HCT116 (cell line): ENCODE results near the gene SYNE3. TPM values are rescaled to one million over a fixed set of nuclear protein-coding genes. Genes with fewer than 3 reads are reported as not detected.

Source experiments
- ATAC-seq: fragments of 200-7000 bp; cut with Tn5 transposase; 2 replicates; pipeline ENCODE4 v1.9.1; 2020; ENCODE audit warnings: mild to moderate bottlenecking, moderate library complexity
- BruUV-seq: library from RNA; stranded (reverse); fragments of 400-500 nt; replicated peaks from 2 replicates; lab custom pipeline; 2021; lab: Mats Ljungman, UMichigan
- CTCF ChIA-PET: fragments of 300-600 bp; sonication (Branson Sonifier 250); formaldehyde crosslinking; loops from one replicate; lab custom pipeline; 2021; ENCODE audit warnings: antibody characterized with exemption; lab: Charles Lee
- POLR2A ChIA-PET: fragments of 300-600, 350-600 bp; sonication (Branson Sonifier 250); formaldehyde crosslinking; loops from one replicate; lab custom pipeline; 2021; ENCODE audit warnings: antibody characterized with exemption; lab: Charles Lee
- RAD21 ChIA-PET, 2 experiments: fragments of 300-600 bp; sonication (Branson Sonifier 250); formaldehyde crosslinking; loops; one replicate each; lab custom pipeline; 2023; ENCODE audit warnings: low total read pairs in 2 of 2; ENCODE audit not compliant: uncharacterized antibody in 2 of 2, unreplicated experiment in 2 of 2, low non-redundant PET in 1 of 2; lab: Charles Lee
- DNase-seq: peaks from one replicate; pipeline ENCODE4 v3.0.0-alpha.2; 2010; ENCODE audit warnings: low read depth, low spot score
- H2AFZ ChIP-seq: fragments of 200-600 bp; shearing (Covaris generic), sonication (generic); 2 replicates; pipeline ENCODE4 v1.6.1; 2017; ENCODE audit warnings: low read depth, mixed run types, mixed read lengths, antibody characterized with exemption, low read length; ENCODE audit not compliant: poor library complexity, severe bottlenecking
- H3K27ac ChIP-seq: 2 replicates; pipeline ENCODE4 v1.5.1; 2012; ENCODE audit warnings: low read depth, low read length
- H3K27me3 ChIP-seq: fragments of 200-600 bp; sonication (generic); 2 replicates; pipeline ENCODE4 v1.6.1; 2016; ENCODE audit warnings: mixed run types, low read length, mixed read lengths; ENCODE audit not compliant: insufficient read depth
- H3K36me3 ChIP-seq, 2 experiments: fragments of 200-500 bp in 1 of 2; fragments of 200-600 bp in 1 of 2; sonication (Bioruptor generic) in 1 of 2; sonication (generic) in 1 of 2; 2 replicates each; pipeline versions ENCODE4 v1.5.1 to v1.6.1; 2014 to 2016; ENCODE audit warnings: low read length in 2 of 2, inconsistent platforms in 1 of 2, mixed read lengths in 1 of 2, mixed run types in 1 of 2; ENCODE audit not compliant: insufficient read depth in 2 of 2, control insufficient read depth in 1 of 2
- H3K4me1 ChIP-seq, 2 experiments: fragments of 200-600 bp in 1 of 2; sonication (generic) in 1 of 2; 2 replicates each; pipeline versions ENCODE4 v1.5.1 to v1.6.1; 2012 to 2017; ENCODE audit warnings: low read length in 2 of 2, inconsistent platforms in 1 of 2, mild to moderate bottlenecking in 1 of 2, mixed read lengths in 1 of 2, mixed run types in 1 of 2, moderate library complexity in 1 of 2; ENCODE audit not compliant: insufficient read depth in 2 of 2, control insufficient read depth in 1 of 2
- H3K4me2 ChIP-seq: fragments of 200-600 bp; sonication (generic); 2 replicates; pipeline ENCODE4 v1.6.1; 2017; ENCODE audit warnings: mixed run types, low read length, mixed read lengths
- H3K4me3 ChIP-seq, 2 experiments: fragments of 200-600 bp in 1 of 2; sonication (generic) in 1 of 2; replicated peaks in 1 of 2; 2 replicates each; pipeline ENCODE4 v1.5.1; 2011 to 2016; ENCODE audit warnings: low read length in 2 of 2, control low read depth in 1 of 2, low read depth in 1 of 2, mild to moderate bottlenecking in 1 of 2, mixed read lengths in 1 of 2, mixed run types in 1 of 2
- H3K79me2 ChIP-seq: fragments of 200-600 bp; sonication (generic); 2 replicates; pipeline ENCODE4 v1.6.1; 2017; ENCODE audit warnings: mild to moderate bottlenecking, mixed run types, low read length, moderate library complexity, mixed read lengths; ENCODE audit not compliant: insufficient read depth
- H3K9ac ChIP-seq: fragments of 200-600 bp; sonication (generic); 2 replicates; pipeline ENCODE4 v1.6.1; 2016; ENCODE audit warnings: low read length, mixed read lengths
- H3K9me2 ChIP-seq: fragments of 200-600 bp; sonication (generic), shearing (Covaris generic); 2 replicates; pipeline ENCODE4 v1.6.1; 2017; ENCODE audit warnings: mixed run types, mild to moderate bottlenecking, moderate library complexity; ENCODE audit not compliant: insufficient read depth
- H3K9me3 ChIP-seq, 2 experiments: fragments of 200-500 bp in 1 of 2; fragments of 200-600 bp in 1 of 2; sonication (Bioruptor generic) in 1 of 2; sonication (generic) in 1 of 2; 2 replicates each; pipeline ENCODE4 v1.6.1; 2014 to 2017; ENCODE audit warnings: low read length in 2 of 2, mixed read lengths in 2 of 2, inconsistent platforms in 1 of 2, low read depth in 1 of 2, mild to moderate bottlenecking in 1 of 2, mixed run types in 1 of 2, moderate library complexity in 1 of 2; ENCODE audit not compliant: control insufficient read depth in 1 of 2, insufficient read depth in 1 of 2
- H4K20me1 ChIP-seq: fragments of 200-600 bp; sonication (generic), shearing (Covaris generic); 2 replicates; pipeline ENCODE4 v1.6.1; 2017; ENCODE audit warnings: mixed run types, mild to moderate bottlenecking, moderate library complexity; ENCODE audit not compliant: insufficient read depth
- ATF3 ChIP-seq: IDR thresholded peaks from 2 replicates; pipeline ENCODE4 v1.6.1; 2012
- CBX3 ChIP-seq: IDR thresholded peaks from 2 replicates; pipeline ENCODE4 v1.6.1; 2012; ENCODE audit warnings: low read depth
- CEBPB ChIP-seq: IDR thresholded peaks from 2 replicates; pipeline ENCODE4 v1.6.1; 2012; ENCODE audit warnings: low read depth
- EZH2phosphoT487 ChIP-seq: fragments of 200-600 bp; IDR thresholded peaks from 2 replicates; pipeline ENCODE4 v1.6.1; 2018; ENCODE audit warnings: antibody characterized with exemption, borderline replicate concordance
- FOSL1 ChIP-seq: IDR thresholded peaks from 2 replicates; pipeline ENCODE4 v1.6.1; 2012; ENCODE audit warnings: low read depth
- JUND ChIP-seq: IDR thresholded peaks from 2 replicates; pipeline ENCODE4 v1.6.1; 2012
- POLR2A ChIP-seq: IDR thresholded peaks from 2 replicates; pipeline ENCODE4 v1.7.0; 2011; ENCODE audit warnings: borderline replicate concordance; ENCODE audit not compliant: insufficient read depth, insufficient read length; ENCODE audit errors: extremely low read depth
- POLR2AphosphoS5 ChIP-seq: IDR thresholded peaks from 2 replicates; pipeline ENCODE4 v1.6.1; 2011; ENCODE audit warnings: mild to moderate bottlenecking, low read depth, low read length, moderate library complexity
- SIN3A ChIP-seq: IDR thresholded peaks from 2 replicates; pipeline ENCODE4 v1.6.1; 2012; ENCODE audit warnings: low read depth
- SP1 ChIP-seq: IDR thresholded peaks from 2 replicates; pipeline ENCODE4 v1.6.1; 2012; ENCODE audit warnings: low read depth
- SRF ChIP-seq: IDR thresholded peaks from 2 replicates; pipeline ENCODE4 v1.6.1; 2012; ENCODE audit warnings: low read depth
- TCF7L2 ChIP-seq: IDR thresholded peaks from 2 replicates; pipeline ENCODE4 v1.7.0; 2011; ENCODE audit warnings: borderline replicate concordance, inconsistent platforms; ENCODE audit not compliant: insufficient read depth, insufficient read length; ENCODE audit errors: extremely low read depth
- YY1 ChIP-seq: IDR thresholded peaks from 2 replicates; pipeline ENCODE4 v1.6.1; 2011; ENCODE audit warnings: low read length, low read depth, moderate library complexity, mild to moderate bottlenecking; ENCODE audit not compliant: insufficient replicate concordance; ENCODE audit errors: extremely low read depth
- ZBTB33 ChIP-seq: IDR thresholded peaks from 2 replicates; pipeline ENCODE4 v1.6.1; 2011; ENCODE audit warnings: mild to moderate bottlenecking, low read length, moderate library complexity; ENCODE audit not compliant: insufficient replicate concordance; ENCODE audit errors: extremely low read depth
- ZFX ChIP-seq: fragments of 450-650 bp; IDR thresholded peaks from 2 replicates; pipeline ENCODE4 v1.6.1; 2017
- ZNF274 ChIP-seq: fragments of 200-500 bp; sonication (Bioruptor generic); IDR thresholded peaks from 2 replicates; pipeline ENCODE4 v1.6.1; 2014; ENCODE audit warnings: mild to moderate bottlenecking, low read depth, low read length, inconsistent platforms
- intact Hi-C: fragments of 100-400 bp; cut with micrococcal nuclease; formaldehyde crosslinking; loops from 2 replicates; pipeline ENCODE4 v1.10.0; 2022
- total RNA-seq: library from RNA; stranded (reverse); gene quantifications from one replicate; pipeline ENCODE4 v1.2.1, GENCODE V29; 2021; ENCODE audit not compliant: unreplicated experiment
- TF ChIP-seq, protein P1 (sequence below), 3 experiments: fragments of 200-600 bp in 1 of 3; sonication (generic) in 1 of 3; IDR thresholded peaks in 2 of 3; conservative IDR thresholded peaks in 1 of 3; 2 replicates each; pipeline ENCODE4 v1.5.1; 2012 to 2017; ENCODE audit warnings: low read depth in 2 of 3, low read length in 2 of 3, antibody characterized with exemption in 1 of 3, borderline replicate concordance in 1 of 3, control low read depth in 1 of 3, mild to moderate bottlenecking in 1 of 3, mixed read lengths in 1 of 3, mixed run types in 1 of 3, moderate library complexity in 1 of 3; ENCODE audit not compliant: insufficient read depth in 1 of 3
- TF ChIP-seq, protein P2 (sequence below): IDR thresholded peaks from 2 replicates; pipeline ENCODE4 v1.6.1; 2012

Gene SYNE3
- total RNA-seq, 1 experiment from 2014 or later: 3.6 TPM

DNA sequence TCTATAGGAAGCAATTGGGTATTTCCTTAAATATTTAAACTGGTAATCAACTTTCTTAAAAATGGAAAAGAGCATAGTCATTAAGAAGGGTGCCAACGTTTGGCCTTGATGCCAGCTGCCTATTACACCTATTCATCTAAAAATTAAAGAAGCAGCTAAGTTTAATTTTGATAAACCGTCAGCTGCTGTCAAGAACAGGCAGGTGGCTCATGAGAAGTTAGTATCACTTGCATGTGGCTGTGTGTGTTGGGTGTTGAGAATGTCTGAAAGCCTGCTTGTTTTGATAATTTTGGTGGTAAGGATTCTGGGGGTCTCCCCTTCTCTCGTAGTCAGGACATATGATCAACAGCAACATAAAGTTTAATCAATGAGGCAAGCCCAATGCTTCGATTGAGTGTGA, 24.9 kb upstream of the SYNE3 start:
- no TSS peak for BruUV-seq
- Histone ChIP-seq H3K9me3 (no peaks in the 10 kb centered on the region), H3K36me3 (0 out of 4 replicates have a peak, but pooled peaks cover 0 to 5% of the 10 kb centered on the region in 2 experiments), H3K9ac (no peak overlapping the region), H3K4me3 (no peak overlapping the region), H3K4me1 (peaks cover 13 to 14% of the 10 kb centered on the region in 2 experiments), H3K79me2 (peaks cover 74% of the 10 kb centered on the region), H3K4me2 (no peak overlapping the region), H2AFZ (no peak overlapping the region), H3K27me3 (no peaks in the 10 kb centered on the region), H3K27ac (no peak overlapping the region), H3K9me2 (no peaks in the 10 kb centered on the region), H4K20me1 (peaks cover 12% of the 10 kb centered on the region; the same call in 1 of the 2 replicates)
- ChIA-PET POLR2A (no interaction called here), CTCF (interaction anchor here (0.9 to 1.5 kb wide), 2 partner anchors 14 to 99 kb away, joined by 3 to 5 read pairs; no protein-coding TSS in a partner anchor), RAD21 (no interaction called here)
- no peak for TF ChIP-seq POLR2AphosphoS5
- TF ChIP-seq JUND: no peak
- TF ChIP-seq SIN3A: no peak
- no peak for TF ChIP-seq FOSL1
- no peak for TF ChIP-seq CBX3
- no peak for TF ChIP-seq EZH2phosphoT487
- TF ChIP-seq ZFX: no peak
- no peak for TF ChIP-seq SP1
- TF ChIP-seq SRF: no peak
- TF ChIP-seq ATF3: no peak
- no peak for TF ChIP-seq POLR2A
- TF ChIP-seq, protein P1, sequence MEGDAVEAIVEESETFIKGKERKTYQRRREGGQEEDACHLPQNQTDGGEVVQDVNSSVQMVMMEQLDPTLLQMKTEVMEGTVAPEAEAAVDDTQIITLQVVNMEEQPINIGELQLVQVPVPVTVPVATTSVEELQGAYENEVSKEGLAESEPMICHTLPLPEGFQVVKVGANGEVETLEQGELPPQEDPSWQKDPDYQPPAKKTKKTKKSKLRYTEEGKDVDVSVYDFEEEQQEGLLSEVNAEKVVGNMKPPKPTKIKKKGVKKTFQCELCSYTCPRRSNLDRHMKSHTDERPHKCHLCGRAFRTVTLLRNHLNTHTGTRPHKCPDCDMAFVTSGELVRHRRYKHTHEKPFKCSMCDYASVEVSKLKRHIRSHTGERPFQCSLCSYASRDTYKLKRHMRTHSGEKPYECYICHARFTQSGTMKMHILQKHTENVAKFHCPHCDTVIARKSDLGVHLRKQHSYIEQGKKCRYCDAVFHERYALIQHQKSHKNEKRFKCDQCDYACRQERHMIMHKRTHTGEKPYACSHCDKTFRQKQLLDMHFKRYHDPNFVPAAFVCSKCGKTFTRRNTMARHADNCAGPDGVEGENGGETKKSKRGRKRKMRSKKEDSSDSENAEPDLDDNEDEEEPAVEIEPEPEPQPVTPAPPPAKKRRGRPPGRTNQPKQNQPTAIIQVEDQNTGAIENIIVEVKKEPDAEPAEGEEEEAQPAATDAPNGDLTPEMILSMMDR (IDR thresholded peaks at IDR 0.05 in 2 of 3, conservative IDR thresholded peaks at IDR 0.05 in 1 of 3; ENCODE audit: borderline replicate concordance in 1 of 3, insufficient read depth in 1 of 3, low read depth in 2 of 3, low read length in 2 of 3): no peak
- no peak for TF ChIP-seq ZBTB33
- no peak for TF ChIP-seq CEBPB
- TF ChIP-seq YY1: no peak
- no peak for TF ChIP-seq TCF7L2
- no peak for TF ChIP-seq ZNF274
- TF ChIP-seq, protein P2, sequence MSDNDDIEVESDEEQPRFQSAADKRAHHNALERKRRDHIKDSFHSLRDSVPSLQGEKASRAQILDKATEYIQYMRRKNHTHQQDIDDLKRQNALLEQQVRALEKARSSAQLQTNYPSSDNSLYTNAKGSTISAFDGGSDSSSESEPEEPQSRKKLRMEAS: no peak
- ATAC-seq (no peak), DNase-seq (no peak)
- intact Hi-C loops: no loop called here
